Measurements from ENCODE around the gene HOATZ.

DNA sequence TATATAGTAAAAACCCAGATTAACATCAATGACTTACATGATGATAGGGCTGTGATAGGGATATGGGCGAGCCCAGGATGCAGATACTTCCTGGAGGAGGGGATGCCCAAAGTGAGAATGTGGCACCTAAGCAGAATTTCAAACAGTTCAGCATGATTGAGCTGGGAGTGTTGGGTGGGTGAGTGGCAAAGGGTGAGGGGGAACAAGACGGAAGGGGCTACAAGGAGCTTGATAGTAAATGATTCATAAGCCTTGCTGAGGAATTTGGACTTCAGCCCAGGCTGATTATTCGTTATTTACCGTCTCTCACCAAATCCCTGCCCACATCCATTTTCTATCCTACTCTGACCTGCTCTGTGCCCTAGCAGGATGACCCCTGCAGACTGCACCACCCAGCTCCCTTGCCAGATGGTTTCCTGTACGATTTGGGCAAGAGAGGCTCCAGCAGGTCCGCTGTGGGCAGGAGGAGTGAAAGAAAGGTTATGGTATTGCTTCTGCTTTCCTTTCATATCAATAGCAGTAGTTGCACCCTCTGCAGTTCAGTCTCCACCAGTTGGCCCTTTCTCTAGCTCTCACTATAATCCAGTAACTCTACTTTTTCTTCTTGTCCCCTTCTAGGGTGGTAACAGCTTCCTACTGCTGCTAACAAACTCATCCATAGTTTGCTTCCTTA lies 57.4 kb downstream of the HOATZ start:
- TF ChIP-seq, protein P1, sequence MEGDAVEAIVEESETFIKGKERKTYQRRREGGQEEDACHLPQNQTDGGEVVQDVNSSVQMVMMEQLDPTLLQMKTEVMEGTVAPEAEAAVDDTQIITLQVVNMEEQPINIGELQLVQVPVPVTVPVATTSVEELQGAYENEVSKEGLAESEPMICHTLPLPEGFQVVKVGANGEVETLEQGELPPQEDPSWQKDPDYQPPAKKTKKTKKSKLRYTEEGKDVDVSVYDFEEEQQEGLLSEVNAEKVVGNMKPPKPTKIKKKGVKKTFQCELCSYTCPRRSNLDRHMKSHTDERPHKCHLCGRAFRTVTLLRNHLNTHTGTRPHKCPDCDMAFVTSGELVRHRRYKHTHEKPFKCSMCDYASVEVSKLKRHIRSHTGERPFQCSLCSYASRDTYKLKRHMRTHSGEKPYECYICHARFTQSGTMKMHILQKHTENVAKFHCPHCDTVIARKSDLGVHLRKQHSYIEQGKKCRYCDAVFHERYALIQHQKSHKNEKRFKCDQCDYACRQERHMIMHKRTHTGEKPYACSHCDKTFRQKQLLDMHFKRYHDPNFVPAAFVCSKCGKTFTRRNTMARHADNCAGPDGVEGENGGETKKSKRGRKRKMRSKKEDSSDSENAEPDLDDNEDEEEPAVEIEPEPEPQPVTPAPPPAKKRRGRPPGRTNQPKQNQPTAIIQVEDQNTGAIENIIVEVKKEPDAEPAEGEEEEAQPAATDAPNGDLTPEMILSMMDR (IDR thresholded peaks at IDR 0.05): no peak
- no peak for TF ChIP-seq POLR2A (IDR thresholded peaks at IDR 0.05)

Measured in adrenal gland (tissue), 5 donors.